Measurements from ENCODE around the gene GON7.
"Not testable (repeated sequence)": the region's sequence is repeated elsewhere in the genome, so short reads cannot be mapped to it uniquely, and the experiment has no call there.

The GON7 gene

GRCh38 chr14:93183596-93184317, 23.1 kb downstream of the GON7 start:
- Mint-ChIP-seq H3K9me3 (no peaks in the 10 kb centered on the region), H3K27me3 (no peaks in the 10 kb centered on the region), H3K36me3 (ENCODE audit: low read depth) (peaks cover 27% of the 10 kb centered on the region), H3K4me1 (peaks cover 39% of the 10 kb centered on the region), H3K4me3 (peak overlapping the region; percentile 91), H3K27ac (peak overlapping the region; percentile 90)
- DNase-seq (no peak), ATAC-seq (no peak)

- ATAC-seq (no peak), DNase-seq (no peak)
- Mint-ChIP-seq H3K27me3 (no peaks in the 10 kb centered on the region), H3K27ac (no peak overlapping the region), H3K4me3 (no peak overlapping the region), H3K4me1 (no peaks in the 10 kb centered on the region), H3K9me3 (no peaks in the 10 kb centered on the region), H3K36me3 (ENCODE audit: low read depth) (no peaks in the 10 kb centered on the region)
Observed at GRCh38 chr14:93175492-93175891, 31.4 kb downstream of the GON7 start.

- ATAC-seq; H3K27me3 Mint-ChIP-seq; H3K4me3 Mint-ChIP-seq; H3K27ac Mint-ChIP-seq; H3K4me1 Mint-ChIP-seq; DNase-seq; H3K9me3 Mint-ChIP-seq; H3K36me3 Mint-ChIP-seq (ENCODE audit: low read depth): not testable (repeated sequence)
Observed at GRCh38 chr14:93174731-93175130, 32.1 kb downstream of the GON7 start.

- no peak overlapping the region for H3K27ac Mint-ChIP-seq
- ATAC-seq, result peak; percentile 42
- no peaks in the 10 kb centered on the region for H3K36me3 Mint-ChIP-seq (ENCODE audit: low read depth)
- no peaks in the 10 kb centered on the region for H3K27me3 Mint-ChIP-seq
- H3K4me1 Mint-ChIP-seq, result no peaks in the 10 kb centered on the region
- no peaks in the 10 kb centered on the region for H3K9me3 Mint-ChIP-seq
- no peak overlapping the region for H3K4me3 Mint-ChIP-seq
- no peak for DNase-seq
Observed at GRCh38 chr14:93173943-93174395, 32.9 kb downstream of the GON7 start.

- Mint-ChIP-seq H3K4me1 (no peaks in the 10 kb centered on the region), H3K36me3 (ENCODE audit: low read depth) (no peaks in the 10 kb centered on the region), H3K27ac (no peak overlapping the region), H3K27me3 (no peaks in the 10 kb centered on the region), H3K9me3 (no peaks in the 10 kb centered on the region), H3K4me3 (no peak overlapping the region)
- ATAC-seq (no peak), DNase-seq (no peak)
Observed at GRCh38 chr14:93171376-93171775, 35.5 kb downstream of the GON7 start.

GRCh38 chr14:93170141-93170540, 36.7 kb downstream of the GON7 start:
- not testable (repeated sequence) for H3K9me3 Mint-ChIP-seq; ATAC-seq; H3K4me1 Mint-ChIP-seq; H3K27ac Mint-ChIP-seq; H3K4me3 Mint-ChIP-seq; H3K27me3 Mint-ChIP-seq; H3K36me3 Mint-ChIP-seq (ENCODE audit: low read depth); DNase-seq

- not testable (repeated sequence) for ATAC-seq, H3K27ac Mint-ChIP-seq, H3K4me3 Mint-ChIP-seq
Observed at GRCh38 chr14:93169619-93170018, 37.2 kb downstream of the GON7 start.

GRCh38 chr14:93168610-93169009, 38.3 kb downstream of the GON7 start:
- ATAC-seq; H3K4me1 Mint-ChIP-seq; H3K27ac Mint-ChIP-seq; DNase-seq; H3K4me3 Mint-ChIP-seq; H3K27me3 Mint-ChIP-seq; H3K9me3 Mint-ChIP-seq; H3K36me3 Mint-ChIP-seq (ENCODE audit: low read depth): not testable (repeated sequence)

More at GRCh38 chr14:93169619-93170018, 37.2 kb downstream of the GON7 start:
- not testable (repeated sequence) for H3K36me3 Mint-ChIP-seq (ENCODE audit: low read depth); H3K4me1 Mint-ChIP-seq; H3K27me3 Mint-ChIP-seq; DNase-seq; H3K9me3 Mint-ChIP-seq

- DNase-seq; H3K27me3 Mint-ChIP-seq; H3K4me1 Mint-ChIP-seq; H3K36me3 Mint-ChIP-seq (ENCODE audit: low read depth); H3K4me3 Mint-ChIP-seq; H3K9me3 Mint-ChIP-seq; H3K27ac Mint-ChIP-seq; ATAC-seq: not testable (repeated sequence)
Observed at GRCh38 chr14:93165271-93166265, 41.3 kb downstream of the GON7 start.

GRCh38 chr14:93163564-93163963, 43.3 kb downstream of the GON7 start:
- no peaks in the 10 kb centered on the region for H3K9me3 Mint-ChIP-seq
- H3K4me3 Mint-ChIP-seq, result no peak overlapping the region
- H3K36me3 Mint-ChIP-seq (ENCODE audit: low read depth), result no peaks in the 10 kb centered on the region
- ATAC-seq (no peak), DNase-seq (no peak)
- no peaks in the 10 kb centered on the region for H3K27me3 Mint-ChIP-seq
- H3K27ac Mint-ChIP-seq, result no peak overlapping the region
- no peaks in the 10 kb centered on the region for H3K4me1 Mint-ChIP-seq

- Mint-ChIP-seq H3K27me3 (no peaks in the 10 kb centered on the region), H3K36me3 (ENCODE audit: low read depth) (no peaks in the 10 kb centered on the region)
Observed at GRCh38 chr14:93161411-93161940, 45.4 kb downstream of the GON7 start.

GRCh38 chr14:93160353-93160801, 46.5 kb downstream of the GON7 start:
- ATAC-seq (peak; percentile 59), DNase-seq (no peak)
- H3K9me3 Mint-ChIP-seq, result no peaks in the 10 kb centered on the region
- H3K4me3 Mint-ChIP-seq, result no peak overlapping the region
- no peaks in the 10 kb centered on the region for H3K4me1 Mint-ChIP-seq
- no peaks in the 10 kb centered on the region for H3K36me3 Mint-ChIP-seq (ENCODE audit: low read depth)
- H3K27ac Mint-ChIP-seq, result no peak overlapping the region
- H3K27me3 Mint-ChIP-seq, result no peaks in the 10 kb centered on the region

More at GRCh38 chr14:93161411-93161940, 45.4 kb downstream of the GON7 start:
- Mint-ChIP-seq H3K4me3 (no peak overlapping the region), H3K4me1 (no peaks in the 10 kb centered on the region), H3K27ac (no peak overlapping the region), H3K9me3 (no peaks in the 10 kb centered on the region)
- ATAC-seq (no peak), DNase-seq (no peak)

GRCh38 chr14:93159625-93160352, 47.1 kb downstream of the GON7 start:
- ATAC-seq, result peak; percentile 4
- H3K4me3 Mint-ChIP-seq; H3K36me3 Mint-ChIP-seq (ENCODE audit: low read depth); H3K9me3 Mint-ChIP-seq; H3K27ac Mint-ChIP-seq; DNase-seq; H3K4me1 Mint-ChIP-seq; H3K27me3 Mint-ChIP-seq: not testable (repeated sequence)

GRCh38 chr14:93158349-93158748, 48.5 kb downstream of the GON7 start:
- H3K4me1 Mint-ChIP-seq; H3K4me3 Mint-ChIP-seq; ATAC-seq; H3K36me3 Mint-ChIP-seq (ENCODE audit: low read depth); H3K9me3 Mint-ChIP-seq; DNase-seq; H3K27me3 Mint-ChIP-seq; H3K27ac Mint-ChIP-seq: not testable (repeated sequence)
